H9 (cell line): ENCODE results near the gene PCOLCE2. TPM values are rescaled to one million over a fixed set of nuclear protein-coding genes. Genes with fewer than 3 reads are reported as not detected.

Experiments used
- DNase-seq: peaks from one replicate; pipeline ENCODE4 v3.0.0-alpha.2; 2017
- H2AFZ ChIP-seq: one replicate; pipeline ENCODE4 v1.6.1; 2013; ENCODE audit warnings: mild to moderate bottlenecking, low read length, control low read depth, moderate library complexity
- H2AK5ac ChIP-seq: 2 replicates; pipeline ENCODE4 v1.6.1; 2013; ENCODE audit warnings: low read length, control low read depth, mixed read lengths; ENCODE audit not compliant: insufficient read length
- H2BK120ac ChIP-seq: one replicate; pipeline ENCODE4 v1.6.1; 2013; ENCODE audit warnings: low read depth, mild to moderate bottlenecking, low read length, control low read depth, inconsistent platforms; ENCODE audit not compliant: poor library complexity, severe bottlenecking
- H2BK12ac ChIP-seq: 2 replicates; pipeline ENCODE4 v1.6.1; 2013; ENCODE audit warnings: low read length, control low read depth, mixed read lengths, low read depth; ENCODE audit not compliant: insufficient read length
- H2BK15ac ChIP-seq: 2 replicates; pipeline ENCODE4 v1.6.1; 2013; ENCODE audit warnings: low read depth, low read length, control low read depth
- H2BK20ac ChIP-seq: one replicate; pipeline ENCODE4 v1.6.1; 2013; ENCODE audit warnings: low read depth, mild to moderate bottlenecking, low read length, control low read depth, inconsistent platforms; ENCODE audit not compliant: poor library complexity, severe bottlenecking
- H2BK5ac ChIP-seq: 2 replicates; pipeline ENCODE4 v1.6.1; 2013; ENCODE audit warnings: low read length, control low read depth, mixed read lengths; ENCODE audit not compliant: insufficient read length
- H3K14ac ChIP-seq: 2 replicates; pipeline ENCODE4 v1.6.1; 2013; ENCODE audit warnings: low read length, control low read depth; ENCODE audit not compliant: insufficient read depth
- H3K18ac ChIP-seq: 2 replicates; pipeline ENCODE4 v1.6.1; 2013; ENCODE audit warnings: low read depth, mild to moderate bottlenecking, mixed read lengths, low read length, control low read depth; ENCODE audit not compliant: insufficient read length
- H3K23ac ChIP-seq: 2 replicates; pipeline ENCODE4 v1.6.1; 2013; ENCODE audit warnings: low read length, control low read depth, mixed read lengths, low read depth; ENCODE audit not compliant: insufficient read length
- H3K23me2 ChIP-seq: 2 replicates; pipeline ENCODE4 v1.6.1; 2013; ENCODE audit warnings: low read depth, mild to moderate bottlenecking, mixed read lengths, low read length, control low read depth; ENCODE audit not compliant: insufficient read length, poor library complexity, severe bottlenecking
- H3K27ac ChIP-seq: 2 replicates; pipeline ENCODE4 v1.5.1; 2013; ENCODE audit warnings: low read length, control low read depth, mixed read lengths, low read depth; ENCODE audit not compliant: insufficient read length
- H3K27me3 ChIP-seq: 2 replicates; pipeline ENCODE4 v1.6.1; 2013; ENCODE audit warnings: low read length, control low read depth, inconsistent platforms; ENCODE audit not compliant: insufficient read depth
- H3K4ac ChIP-seq: 2 replicates; pipeline ENCODE4 v1.6.1; 2013; ENCODE audit warnings: low read depth, mild to moderate bottlenecking, control low read depth, inconsistent platforms, low read length, moderate library complexity
- H3K4me1 ChIP-seq: 2 replicates; pipeline ENCODE4 v1.6.1; 2013; ENCODE audit warnings: low read length, control low read depth, inconsistent platforms; ENCODE audit not compliant: insufficient read depth
- H3K4me2 ChIP-seq: 2 replicates; pipeline ENCODE4 v1.6.1; 2013; ENCODE audit warnings: low read length, control low read depth, mixed read lengths; ENCODE audit not compliant: insufficient read length, insufficient read depth
- H3K56ac ChIP-seq: 2 replicates; pipeline ENCODE4 v1.6.1; 2013; ENCODE audit warnings: low read depth, mild to moderate bottlenecking, mixed read lengths, low read length, control low read depth; ENCODE audit not compliant: insufficient read length
- H3K79me1 ChIP-seq: 2 replicates; pipeline ENCODE4 v1.6.1; 2013; ENCODE audit warnings: low read depth, mild to moderate bottlenecking, moderate library complexity, low read length, control low read depth, inconsistent platforms; ENCODE audit not compliant: insufficient read depth, poor library complexity, severe bottlenecking
- H3K79me2 ChIP-seq: 2 replicates; pipeline ENCODE4 v1.6.1; 2013; ENCODE audit warnings: low read length, control low read depth, inconsistent platforms; ENCODE audit not compliant: insufficient read depth
- H3K9ac ChIP-seq: 2 replicates; pipeline ENCODE4 v1.6.1; 2013; ENCODE audit warnings: low read length, control low read depth, mixed read lengths; ENCODE audit not compliant: insufficient read length; ENCODE audit errors: extremely low read depth
- H3K9me3 ChIP-seq: one replicate; pipeline ENCODE4 v1.6.1; 2013; ENCODE audit warnings: low read depth, low read length, inconsistent platforms; ENCODE audit not compliant: control insufficient read depth
- H3T11ph ChIP-seq: one replicate; pipeline ENCODE4 v1.6.1; 2013; ENCODE audit warnings: mild to moderate bottlenecking, low read length, control low read depth, inconsistent platforms
- H4K20me1 ChIP-seq: one replicate; pipeline ENCODE4 v1.6.1; 2013; ENCODE audit not compliant: control insufficient read depth, insufficient read length, insufficient read depth
- H4K5ac ChIP-seq: 2 replicates; pipeline ENCODE4 v1.6.1; 2013; ENCODE audit warnings: low read depth, mild to moderate bottlenecking, mixed read lengths, low read length, control low read depth; ENCODE audit not compliant: insufficient read length
- H4K8ac ChIP-seq: replicated peaks from 2 replicates; pipeline ENCODE4 v1.6.1; 2013; ENCODE audit warnings: low read length, control low read depth, mixed read lengths, low read depth; ENCODE audit not compliant: insufficient read length
- H4K91ac ChIP-seq: 2 replicates; pipeline ENCODE4 v1.6.1; 2013; ENCODE audit warnings: low read depth, mild to moderate bottlenecking, moderate library complexity, mixed read lengths, low read length, control low read depth; ENCODE audit not compliant: insufficient read length
- H3K27ac Mint-ChIP-seq, 3 experiments: 2 replicates in 2 of 3; 3 replicates in 1 of 3; pipeline ENCODE4 v1.8.0; 2020 to 2021; ENCODE audit warnings: mixed read lengths in 3 of 3, mild to moderate bottlenecking in 1 of 3, moderate library complexity in 1 of 3
- H3K27me3 Mint-ChIP-seq: 2 replicates; pipeline ENCODE4 v1.8.0; 2021; ENCODE audit warnings: low read depth, mild to moderate bottlenecking, moderate library complexity, mixed read lengths
- H3K36me3 Mint-ChIP-seq, 3 experiments: 2 replicates in 2 of 3; 3 replicates in 1 of 3; pipeline ENCODE4 v1.8.0; 2020 to 2021; ENCODE audit warnings: low read depth in 3 of 3, mixed read lengths in 3 of 3; ENCODE audit not compliant: insufficient read depth in 1 of 3
- H3K4me1 Mint-ChIP-seq, 2 experiments: 2 replicates each; pipeline ENCODE4 v1.8.0; 2020; ENCODE audit warnings: mixed read lengths in 2 of 2
- H3K4me3 Mint-ChIP-seq, 2 experiments: 2 replicates in 1 of 2; 3 replicates in 1 of 2; pipeline ENCODE4 v1.8.0; 2020 to 2021; ENCODE audit warnings: mild to moderate bottlenecking in 2 of 2, mixed read lengths in 2 of 2, moderate library complexity in 1 of 2
- H3K9me3 Mint-ChIP-seq, 2 experiments: 2 replicates in 1 of 2; 3 replicates in 1 of 2; pipeline ENCODE4 v1.8.0; 2020; ENCODE audit warnings: mild to moderate bottlenecking in 2 of 2, mixed read lengths in 2 of 2, moderate library complexity in 1 of 2
- WGBS: extraction: QIAGEN DNeasy Blood & Tissue Kit; methylation state at CpG from one replicate; pipeline ENCODE4 v1.1.7; 2013; ENCODE audit warnings: missing lambda C conversion rate, low lambda C conversion rate, mixed read lengths; ENCODE audit not compliant: insufficient read length; ENCODE audit errors: extremely low coverage; 5-methylcytosine and 5-hydroxymethylcytosine counted together
- total RNA-seq: library from RNA; stranded (reverse); gene quantifications from 2 replicates; pipeline ENCODE4 v1.2.1, GENCODE V29; 2021
- TF ChIP-seq, protein P1 (sequence below): fragments of 200-600 bp; sonication (generic); conservative IDR thresholded peaks from 3 replicates; pipeline ENCODE4 v1.8.0; 2021; ENCODE audit warnings: antibody characterized with exemption, mild to moderate bottlenecking

PCOLCE2 gene
- total RNA-seq, 1 experiment from 2014 or later: 9.2 TPM

GRCh38 chr3:142795332-142795731 is 93.6 kb downstream of the PCOLCE2 start:
- H4K91ac ChIP-seq: no peak overlapping the region
- no peak overlapping the region for H3K27ac ChIP-seq
- no peak overlapping the region for H3K23ac ChIP-seq
- H2AK5ac ChIP-seq: no peak overlapping the region
- WGBS: no CpG with 5 or more reads among the region's 1 CpG
- H2BK20ac ChIP-seq: no peak overlapping the region
- H2BK12ac ChIP-seq: no peak overlapping the region
- H3K27me3 ChIP-seq: no peaks in the 10 kb centered on the region
- no peaks in the 10 kb centered on the region for H3K79me1 ChIP-seq
- H2AFZ ChIP-seq: no peak overlapping the region
- no peak overlapping the region for H2BK5ac ChIP-seq
- H3K4ac ChIP-seq: no peak overlapping the region
- no peak overlapping the region for H2BK15ac ChIP-seq
- no peak overlapping the region for H3K14ac ChIP-seq
- TF ChIP-seq, protein P1, sequence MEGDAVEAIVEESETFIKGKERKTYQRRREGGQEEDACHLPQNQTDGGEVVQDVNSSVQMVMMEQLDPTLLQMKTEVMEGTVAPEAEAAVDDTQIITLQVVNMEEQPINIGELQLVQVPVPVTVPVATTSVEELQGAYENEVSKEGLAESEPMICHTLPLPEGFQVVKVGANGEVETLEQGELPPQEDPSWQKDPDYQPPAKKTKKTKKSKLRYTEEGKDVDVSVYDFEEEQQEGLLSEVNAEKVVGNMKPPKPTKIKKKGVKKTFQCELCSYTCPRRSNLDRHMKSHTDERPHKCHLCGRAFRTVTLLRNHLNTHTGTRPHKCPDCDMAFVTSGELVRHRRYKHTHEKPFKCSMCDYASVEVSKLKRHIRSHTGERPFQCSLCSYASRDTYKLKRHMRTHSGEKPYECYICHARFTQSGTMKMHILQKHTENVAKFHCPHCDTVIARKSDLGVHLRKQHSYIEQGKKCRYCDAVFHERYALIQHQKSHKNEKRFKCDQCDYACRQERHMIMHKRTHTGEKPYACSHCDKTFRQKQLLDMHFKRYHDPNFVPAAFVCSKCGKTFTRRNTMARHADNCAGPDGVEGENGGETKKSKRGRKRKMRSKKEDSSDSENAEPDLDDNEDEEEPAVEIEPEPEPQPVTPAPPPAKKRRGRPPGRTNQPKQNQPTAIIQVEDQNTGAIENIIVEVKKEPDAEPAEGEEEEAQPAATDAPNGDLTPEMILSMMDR: no peak
- no peaks in the 10 kb centered on the region for H3K23me2 ChIP-seq
- H3K9ac ChIP-seq: no peak overlapping the region
- H3K9me3 ChIP-seq: no peaks in the 10 kb centered on the region
- Mint-ChIP-seq H3K4me3 (no peak overlapping the region), H3K9me3 (no peaks in the 10 kb centered on the region), H3K27ac (no peak overlapping the region), H3K4me1 (peaks cover 16% of the 10 kb centered on the region in 2 experiments), H3K27me3 (no peaks in the 10 kb centered on the region), H3K36me3 (peaks cover 3 to 12% (median 9%) of the 10 kb centered on the region in 3 experiments; a peak in 5 of 7 replicates)
- H4K8ac ChIP-seq: no peak overlapping the region
- H4K5ac ChIP-seq: no peak overlapping the region
- peaks cover 3% of the 10 kb centered on the region; the same call in 1 of the 2 replicates for H3K4me1 ChIP-seq
- H3K18ac ChIP-seq: no peak overlapping the region
- no peaks in the 10 kb centered on the region for H3K79me2 ChIP-seq
- H3T11ph ChIP-seq: no peak overlapping the region
- H3K4me2 ChIP-seq: no peak overlapping the region
- no peak for DNase-seq
- H3K56ac ChIP-seq: no peak overlapping the region
- H2BK120ac ChIP-seq: no peak overlapping the region
- no peaks in the 10 kb centered on the region for H4K20me1 ChIP-seq
